GM10248 (cell line): ENCODE measurements around the gene OR10K1.

ENCODE experiments used
- CTCF ChIA-PET: fragments of 300-600 bp; sonication (Branson Sonifier 250); formaldehyde crosslinking; extraction: SDS; loops from one replicate; lab custom pipeline; 2021; ENCODE audit warnings: antibody characterized with exemption; lab: Yijun Ruan, JAX
- POLR2A ChIA-PET: fragments of 350-650 bp; sonication (Branson Sonifier 250); formaldehyde crosslinking; extraction: SDS; loops from one replicate; lab custom pipeline; 2020; ENCODE audit warnings: antibody characterized with exemption; lab: Yijun Ruan, JAX
- DNase-seq: peaks from one replicate; pipeline ENCODE4 v3.0.0; 2012; ENCODE audit errors: extremely low spot score
- CTCF ChIP-seq: IDR thresholded peaks from 2 replicates; pipeline ENCODE4 v1.5.1; 2012; ENCODE audit warnings: mild to moderate bottlenecking, low read depth; ENCODE audit errors: extremely low read depth, missing control alignments, control extremely low read depth

OR10K1 gene

GRCh38 chr1:158509471-158510156 is 48.0 kb downstream of the OR10K1 start:
- POLR2A ChIA-PET: no interaction called here
- TF ChIP-seq CTCF: no peak
- CTCF ChIA-PET: interaction anchor here (1.1 to 2.1 kb wide), 2 partner anchors 13 to 18 kb away, joined by 4 to 6 read pairs; no protein-coding TSS in a partner anchor
- no peak for DNase-seq

GRCh38 chr1:158516966-158517365 is 55.3 kb downstream of the OR10K1 start:
- no peak for TF ChIP-seq CTCF
- DNase-seq: no peak
- ChIA-PET POLR2A (no interaction called here), CTCF (no interaction called here)
